GM23338 (cell line): ENCODE measurements around the gene MTHFD1. TPM values are rescaled to one million over a fixed set of nuclear protein-coding genes. Genes with fewer than 3 reads are reported as not detected.

Experiments
- ATAC-seq: fragments of 200-7000 bp; cut with Tn5 transposase; 3 replicates; pipeline ENCODE4 v1.9.1; 2020
- DNase-seq: peaks from one replicate; pipeline ENCODE4 v3.0.0-alpha.2; 2015; ENCODE audit warnings: low spot score
- H2AFZ ChIP-seq: fragments of 200-600 bp; sonication (generic); 2 replicates; pipeline ENCODE4 v1.8.0; 2016; ENCODE audit warnings: antibody characterized with exemption, mild to moderate bottlenecking, moderate library complexity
- H3F3A ChIP-seq: fragments of 200-600 bp; sonication (generic); replicated peaks from 2 replicates; pipeline ENCODE4 v1.8.0; 2017; ENCODE audit warnings: antibody characterized with exemption, mixed run types, low read depth
- H3K27ac ChIP-seq: fragments of 200-600 bp; sonication (generic); 2 replicates; pipeline ENCODE4 v1.6.1; 2016; ENCODE audit warnings: low read depth
- H3K27me3 ChIP-seq: fragments of 200-600 bp; sonication (generic); 2 replicates; pipeline ENCODE4 v1.8.0; 2016; ENCODE audit warnings: mild to moderate bottlenecking, mixed run types, moderate library complexity; ENCODE audit not compliant: insufficient read depth
- H3K36me3 ChIP-seq: fragments of 200-600 bp; sonication (generic); 2 replicates; pipeline ENCODE4 v1.8.0; 2016; ENCODE audit warnings: mild to moderate bottlenecking; ENCODE audit not compliant: insufficient read depth
- H3K4me1 ChIP-seq: fragments of 200-600 bp; sonication (generic); 2 replicates; pipeline ENCODE4 v1.8.0; 2016; ENCODE audit warnings: mild to moderate bottlenecking, moderate library complexity; ENCODE audit not compliant: insufficient read depth
- H3K4me2 ChIP-seq: fragments of 200-600 bp; sonication (generic); 2 replicates; pipeline ENCODE4 v1.7.1; 2017; ENCODE audit warnings: mixed run types
- H3K4me3 ChIP-seq: fragments of 200-600 bp; sonication (generic); 2 replicates; pipeline ENCODE4 v1.6.1; 2016; ENCODE audit warnings: mixed run types
- H3K79me2 ChIP-seq: fragments of 200-600 bp; sonication (generic); replicated peaks from 2 replicates; pipeline ENCODE4 v1.8.0; 2017; ENCODE audit warnings: mild to moderate bottlenecking; ENCODE audit not compliant: insufficient read depth
- H3K9me2 ChIP-seq: fragments of 200-600 bp; sonication (generic); 2 replicates; pipeline ENCODE4 v1.8.0; 2017; ENCODE audit not compliant: insufficient read depth
- H4K20me1 ChIP-seq: fragments of 200-600 bp; sonication (generic); replicated peaks from 2 replicates; pipeline ENCODE4 v1.8.0; 2017; ENCODE audit warnings: mild to moderate bottlenecking; ENCODE audit not compliant: insufficient read depth
- H3K27ac Mint-ChIP-seq: 2 replicates; pipeline ENCODE4 v1.8.0; 2020; ENCODE audit warnings: inconsistent platforms, mild to moderate bottlenecking, moderate library complexity, mixed read lengths
- H3K27me3 Mint-ChIP-seq: 3 replicates; pipeline ENCODE4 v1.8.0; 2022; ENCODE audit warnings: low read depth, mild to moderate bottlenecking, moderate library complexity, mixed read lengths, inconsistent platforms; ENCODE audit not compliant: insufficient read depth, poor library complexity
- H3K36me3 Mint-ChIP-seq: 3 replicates; pipeline ENCODE4 v1.8.0; 2021; ENCODE audit warnings: low read depth, mild to moderate bottlenecking, inconsistent platforms, moderate library complexity, mixed read lengths
- H3K4me1 Mint-ChIP-seq: 3 replicates; pipeline ENCODE4 v1.8.0; 2020; ENCODE audit warnings: mild to moderate bottlenecking, inconsistent platforms, mixed read lengths
- H3K4me3 Mint-ChIP-seq: 3 replicates; pipeline ENCODE4 v1.8.0; 2021; ENCODE audit warnings: moderate library complexity, mild to moderate bottlenecking, inconsistent platforms, mixed read lengths
- H3K9me3 Mint-ChIP-seq: 3 replicates; pipeline ENCODE4 v1.8.0; 2020; ENCODE audit warnings: moderate library complexity, mild to moderate bottlenecking, inconsistent platforms, mixed read lengths
- ZNF331 ChIP-seq: fragments of 250-450 bp; sonication (Bioruptor Pico); IDR thresholded peaks from 2 replicates; pipeline ENCODE4 v1.5.0; 2020; ENCODE audit warnings: low read depth, mild to moderate bottlenecking, moderate library complexity
- polyA plus RNA-seq: library from polyadenylated mRNA; unstranded; fragments of >200 nt; fragmentation: Nextera tagmentation; extraction: Ambion mirVana; gene quantifications from 2 replicates; pipeline ENCODE4 v1.2.1, GENCODE V29; 2016
- total RNA-seq: library from RNA; depleted of rRNA; stranded (reverse); fragments of >200 nt; shearing (Covaris generic); gene quantifications from 2 replicates; pipeline ENCODE4 v1.2.3, GENCODE V29; 2014
- TF ChIP-seq, protein P1 (sequence below): fragments of 250-450 bp; sonication (Bioruptor Pico); IDR thresholded peaks from 2 replicates; pipeline ENCODE4 v1.5.0; 2020; ENCODE audit warnings: mild to moderate bottlenecking, moderate library complexity
- TF ChIP-seq, protein P2 (sequence below): IDR thresholded peaks from 2 replicates; pipeline ENCODE4 v1.6.1; 2016; ENCODE audit warnings: antibody characterized with exemption

The MTHFD1 gene
- total and polyA plus RNA-seq, 2 experiments from 2014 or later, result 219 to 237 TPM

- peak overlapping the region; percentile 76; the same call in 1 of the 2 replicates for H3K4me3 ChIP-seq
- no peak overlapping the region for H3K27ac Mint-ChIP-seq
- H3K9me2 ChIP-seq, result no peaks in the 10 kb centered on the region
- H3K4me3 Mint-ChIP-seq, result peak overlapping the region; percentile 90
- TF ChIP-seq, protein P1, sequence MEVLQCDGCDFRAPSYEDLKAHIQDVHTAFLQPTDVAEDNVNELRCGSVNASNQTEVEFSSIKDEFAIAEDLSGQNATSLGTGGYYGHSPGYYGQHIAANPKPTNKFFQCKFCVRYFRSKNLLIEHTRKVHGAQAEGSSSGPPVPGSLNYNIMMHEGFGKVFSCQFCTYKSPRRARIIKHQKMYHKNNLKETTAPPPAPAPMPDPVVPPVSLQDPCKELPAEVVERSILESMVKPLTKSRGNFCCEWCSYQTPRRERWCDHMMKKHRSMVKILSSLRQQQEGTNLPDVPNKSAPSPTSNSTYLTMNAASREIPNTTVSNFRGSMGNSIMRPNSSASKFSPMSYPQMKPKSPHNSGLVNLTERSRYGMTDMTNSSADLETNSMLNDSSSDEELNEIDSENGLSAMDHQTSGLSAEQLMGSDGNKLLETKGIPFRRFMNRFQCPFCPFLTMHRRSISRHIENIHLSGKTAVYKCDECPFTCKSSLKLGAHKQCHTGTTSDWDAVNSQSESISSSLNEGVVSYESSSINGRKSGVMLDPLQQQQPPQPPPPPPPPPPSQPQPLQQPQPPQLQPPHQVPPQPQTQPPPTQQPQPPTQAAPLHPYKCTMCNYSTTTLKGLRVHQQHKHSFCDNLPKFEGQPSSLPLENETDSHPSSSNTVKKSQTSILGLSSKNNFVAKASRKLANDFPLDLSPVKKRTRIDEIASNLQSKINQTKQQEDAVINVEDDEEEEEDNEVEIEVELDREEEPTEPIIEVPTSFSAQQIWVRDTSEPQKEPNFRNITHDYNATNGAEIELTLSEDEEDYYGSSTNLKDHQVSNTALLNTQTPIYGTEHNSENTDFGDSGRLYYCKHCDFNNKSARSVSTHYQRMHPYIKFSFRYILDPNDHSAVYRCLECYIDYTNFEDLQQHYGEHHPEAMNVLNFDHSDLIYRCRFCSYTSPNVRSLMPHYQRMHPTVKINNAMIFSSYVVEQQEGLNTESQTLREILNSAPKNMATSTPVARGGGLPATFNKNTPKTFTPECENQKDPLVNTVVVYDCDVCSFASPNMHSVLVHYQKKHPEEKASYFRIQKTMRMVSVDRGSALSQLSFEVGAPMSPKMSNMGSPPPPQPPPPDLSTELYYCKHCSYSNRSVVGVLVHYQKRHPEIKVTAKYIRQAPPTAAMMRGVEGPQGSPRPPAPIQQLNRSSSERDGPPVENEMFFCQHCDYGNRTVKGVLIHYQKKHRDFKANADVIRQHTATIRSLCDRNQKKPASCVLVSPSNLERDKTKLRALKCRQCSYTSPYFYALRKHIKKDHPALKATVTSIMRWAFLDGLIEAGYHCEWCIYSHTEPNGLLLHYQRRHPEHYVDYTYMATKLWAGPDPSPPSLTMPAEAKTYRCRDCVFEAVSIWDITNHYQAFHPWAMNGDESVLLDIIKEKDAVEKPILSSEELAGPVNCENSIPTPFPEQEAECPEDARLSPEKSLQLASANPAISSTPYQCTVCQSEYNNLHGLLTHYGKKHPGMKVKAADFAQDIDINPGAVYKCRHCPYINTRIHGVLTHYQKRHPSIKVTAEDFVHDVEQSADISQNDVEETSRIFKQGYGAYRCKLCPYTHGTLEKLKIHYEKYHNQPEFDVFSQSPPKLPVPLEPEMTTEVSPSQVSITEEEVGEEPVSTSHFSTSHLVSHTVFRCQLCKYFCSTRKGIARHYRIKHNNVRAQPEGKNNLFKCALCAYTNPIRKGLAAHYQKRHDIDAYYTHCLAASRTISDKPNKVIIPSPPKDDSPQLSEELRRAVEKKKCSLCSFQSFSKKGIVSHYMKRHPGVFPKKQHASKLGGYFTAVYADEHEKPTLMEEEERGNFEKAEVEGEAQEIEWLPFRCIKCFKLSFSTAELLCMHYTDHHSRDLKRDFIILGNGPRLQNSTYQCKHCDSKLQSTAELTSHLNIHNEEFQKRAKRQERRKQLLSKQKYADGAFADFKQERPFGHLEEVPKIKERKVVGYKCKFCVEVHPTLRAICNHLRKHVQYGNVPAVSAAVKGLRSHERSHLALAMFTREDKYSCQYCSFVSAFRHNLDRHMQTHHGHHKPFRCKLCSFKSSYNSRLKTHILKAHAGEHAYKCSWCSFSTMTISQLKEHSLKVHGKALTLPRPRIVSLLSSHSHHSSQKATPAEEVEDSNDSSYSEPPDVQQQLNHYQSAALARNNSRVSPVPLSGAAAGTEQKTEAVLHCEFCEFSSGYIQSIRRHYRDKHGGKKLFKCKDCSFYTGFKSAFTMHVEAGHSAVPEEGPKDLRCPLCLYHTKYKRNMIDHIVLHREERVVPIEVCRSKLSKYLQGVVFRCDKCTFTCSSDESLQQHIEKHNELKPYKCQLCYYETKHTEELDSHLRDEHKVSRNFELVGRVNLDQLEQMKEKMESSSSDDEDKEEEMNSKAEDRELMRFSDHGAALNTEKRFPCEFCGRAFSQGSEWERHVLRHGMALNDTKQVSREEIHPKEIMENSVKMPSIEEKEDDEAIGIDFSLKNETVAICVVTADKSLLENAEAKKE (CRISPR knock-in tag), result no peak
- TF ChIP-seq, protein P2, sequence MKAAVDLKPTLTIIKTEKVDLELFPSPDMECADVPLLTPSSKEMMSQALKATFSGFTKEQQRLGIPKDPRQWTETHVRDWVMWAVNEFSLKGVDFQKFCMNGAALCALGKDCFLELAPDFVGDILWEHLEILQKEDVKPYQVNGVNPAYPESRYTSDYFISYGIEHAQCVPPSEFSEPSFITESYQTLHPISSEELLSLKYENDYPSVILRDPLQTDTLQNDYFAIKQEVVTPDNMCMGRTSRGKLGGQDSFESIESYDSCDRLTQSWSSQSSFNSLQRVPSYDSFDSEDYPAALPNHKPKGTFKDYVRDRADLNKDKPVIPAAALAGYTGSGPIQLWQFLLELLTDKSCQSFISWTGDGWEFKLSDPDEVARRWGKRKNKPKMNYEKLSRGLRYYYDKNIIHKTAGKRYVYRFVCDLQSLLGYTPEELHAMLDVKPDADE, result no peak
- no peak for TF ChIP-seq ZNF331 (CRISPR knock-in tag)
- H3K36me3 ChIP-seq, result no peaks in the 10 kb centered on the region
- no peaks in the 10 kb centered on the region for H3K27me3 ChIP-seq
- H4K20me1 ChIP-seq, result peaks cover 10% of the 10 kb centered on the region; the same call in 1 of the 2 replicates
- H2AFZ ChIP-seq, result no peak overlapping the region
- H3K79me2 ChIP-seq, result peaks cover 79% of the 10 kb centered on the region
- DNase-seq (no peak), ATAC-seq (no peak)
- peaks cover 61% of the 10 kb centered on the region for H3K4me1 ChIP-seq
- peaks cover 12% of the 10 kb centered on the region; the same call in 1 of the 2 replicates for H3F3A ChIP-seq
- no peak overlapping the region for H3K27ac ChIP-seq
- H3K27me3 Mint-ChIP-seq, result peaks cover 12% of the 10 kb centered on the region
- peak overlapping the region; percentile 86 for H3K4me2 ChIP-seq
- H3K4me1 Mint-ChIP-seq, result peaks cover 65% of the 10 kb centered on the region
- peaks cover 3% of the 10 kb centered on the region; the same call in 1 of the 3 replicates for H3K36me3 Mint-ChIP-seq
- H3K9me3 Mint-ChIP-seq, result no peaks in the 10 kb centered on the region
Measured at GRCh38 chr14:64506721-64507120, 118.6 kb downstream of the MTHFD1 start.
